GM19328 (cell line): ENCODE data around the gene LNX2.

Experiments
- ATAC-seq: cut with Tn5 transposase; IDR thresholded peaks from one replicate; pipeline ENCODE4 v1.9.1; 2021; ENCODE audit warnings: mild to moderate bottlenecking, moderate library complexity; ENCODE audit not compliant: unreplicated experiment

The LNX2 gene

DNA sequence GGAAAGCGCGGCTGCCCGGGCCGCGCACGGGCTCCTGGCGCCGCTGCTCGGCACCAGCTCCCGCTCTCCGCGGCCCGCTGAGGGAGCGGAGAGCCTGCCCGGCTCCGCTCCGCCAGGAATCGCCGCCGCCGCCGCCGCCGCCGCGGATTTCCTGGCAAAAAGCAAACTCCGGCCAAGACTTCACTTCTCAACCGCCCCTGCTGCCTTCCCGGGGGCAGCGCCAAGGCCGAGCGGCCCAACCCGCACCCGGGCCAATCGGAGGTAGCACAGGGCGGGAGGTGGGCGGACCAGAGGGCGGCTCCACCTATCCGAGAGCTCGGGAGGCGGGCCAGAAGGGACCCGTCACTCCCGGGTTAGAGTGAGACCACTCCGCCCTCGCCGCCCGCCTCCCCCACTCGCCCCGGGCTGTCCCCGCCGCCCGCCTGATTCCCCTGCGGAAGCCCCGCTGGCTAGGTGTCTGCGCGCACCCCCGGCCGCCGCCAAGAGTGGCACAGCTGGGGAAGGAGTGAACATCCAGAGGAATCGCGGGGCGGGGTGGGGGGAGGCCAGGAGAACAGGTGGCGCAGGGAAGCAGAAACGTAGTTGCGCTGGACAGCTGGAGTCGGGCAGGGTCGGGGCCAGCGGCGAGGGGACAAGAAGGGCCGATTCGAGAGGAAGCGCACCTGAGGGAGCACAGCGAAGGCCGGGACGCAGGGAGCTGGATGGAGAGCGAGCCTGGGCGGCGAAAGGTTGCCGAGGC is at the start of gene LNX2:
LNX2 (minus strand) TSS at position 153 of the 739 bp plus-strand sequence. CDS start 38,826 bp downstream, outside the sequence.
- peak; percentile 80 for ATAC-seq

DNA sequence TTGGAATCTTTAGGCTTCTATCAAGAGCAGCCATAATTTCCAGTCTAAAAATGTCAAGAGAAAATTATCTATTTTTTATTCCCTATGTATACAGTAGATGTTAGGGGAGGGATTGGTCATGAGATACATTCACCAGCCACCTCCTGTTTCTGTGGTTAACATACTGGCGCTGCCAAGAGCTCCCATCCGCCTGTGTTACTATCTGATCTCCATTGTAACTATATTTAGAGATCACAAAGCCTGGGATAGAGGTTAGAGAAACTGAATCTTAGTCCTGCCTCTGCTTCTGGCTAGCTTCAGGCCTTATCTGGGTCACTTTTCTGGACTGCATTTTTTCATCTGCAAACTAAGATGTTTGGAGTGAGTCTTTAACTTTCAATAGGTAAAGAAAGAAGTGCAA is 47.6 kb upstream of the LNX2 start:
- no peak for ATAC-seq

DNA sequence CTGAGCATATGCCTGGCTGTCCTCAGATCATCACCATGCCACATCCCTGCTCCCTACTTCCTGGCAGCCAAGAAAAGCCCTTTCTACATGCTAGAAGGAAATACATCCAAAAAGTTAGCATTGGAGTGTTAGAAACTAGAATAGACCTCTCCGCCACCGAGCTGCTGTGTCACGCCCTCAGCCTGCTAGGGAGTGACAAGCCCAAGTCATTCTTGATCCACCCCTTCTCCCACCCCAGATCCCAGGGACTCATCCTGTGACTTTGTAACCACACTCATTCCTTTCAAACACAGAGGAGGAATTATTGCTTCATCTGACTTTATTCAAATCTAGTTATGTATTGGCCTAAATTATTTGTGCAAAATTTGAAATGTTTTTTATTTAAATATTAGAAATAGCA is 46.6 kb upstream of the LNX2 start:
- no peak for ATAC-seq

DNA sequence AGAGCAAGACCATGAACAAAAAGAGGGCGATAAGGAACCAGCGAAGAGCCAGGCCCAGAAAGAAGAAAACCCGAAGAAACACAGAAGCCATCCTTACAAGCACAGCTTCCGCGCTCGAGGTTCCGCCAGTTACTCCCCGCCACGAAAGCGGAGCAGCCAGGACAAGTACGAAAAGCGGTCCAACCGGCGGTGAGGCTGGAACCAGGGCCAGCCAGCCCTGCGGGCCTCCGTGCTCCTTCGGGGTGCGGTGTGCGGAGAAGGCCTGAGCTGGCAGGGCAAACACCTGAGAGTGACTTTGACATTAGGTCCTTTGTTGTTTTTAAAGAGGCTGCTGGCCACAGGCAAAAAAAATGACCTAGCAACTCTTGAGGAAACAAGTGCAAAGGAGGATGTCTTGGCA is 45.4 kb upstream of the LNX2 start:
- no peak for ATAC-seq

DNA sequence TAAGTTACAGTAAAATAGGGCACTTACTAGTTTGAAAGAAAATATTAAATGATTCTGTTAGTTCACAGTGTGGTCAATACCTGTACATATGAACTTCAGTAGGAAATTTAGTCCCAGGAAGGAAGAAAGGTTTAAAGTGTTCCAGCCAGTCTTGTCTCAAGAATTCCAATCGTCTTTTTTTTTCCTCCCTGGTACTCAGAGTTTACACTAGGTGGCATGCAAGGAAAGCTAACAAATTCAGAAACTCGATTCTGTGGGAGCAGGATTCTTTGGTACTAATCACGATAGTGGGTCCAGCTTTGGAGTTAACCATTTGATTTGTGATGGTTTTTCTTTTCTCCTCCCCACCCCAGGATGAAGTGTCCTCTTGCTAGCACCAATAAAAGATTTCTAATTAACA is 45.0 kb upstream of the LNX2 start:
- no peak for ATAC-seq

DNA sequence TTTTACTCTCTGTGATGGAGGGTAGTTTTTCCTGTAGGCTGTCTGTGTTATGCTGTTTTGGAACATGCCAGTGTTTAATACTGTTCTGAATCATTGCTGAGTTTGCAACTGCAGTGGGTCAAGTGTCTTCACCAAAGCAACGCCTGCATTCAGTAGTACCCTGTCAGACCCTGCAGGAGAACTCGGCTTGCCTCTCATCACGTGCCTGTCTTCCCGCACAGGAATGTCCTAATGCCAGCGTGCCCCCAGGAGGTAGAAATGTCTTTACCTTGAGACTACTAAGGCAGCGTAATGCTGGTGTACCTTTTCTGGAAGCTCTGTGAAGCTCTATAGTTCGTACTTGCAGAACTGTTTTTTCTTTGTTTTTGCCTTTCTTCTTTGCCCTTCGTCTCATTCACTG is 43.6 kb upstream of the LNX2 start:
- no peak for ATAC-seq

DNA sequence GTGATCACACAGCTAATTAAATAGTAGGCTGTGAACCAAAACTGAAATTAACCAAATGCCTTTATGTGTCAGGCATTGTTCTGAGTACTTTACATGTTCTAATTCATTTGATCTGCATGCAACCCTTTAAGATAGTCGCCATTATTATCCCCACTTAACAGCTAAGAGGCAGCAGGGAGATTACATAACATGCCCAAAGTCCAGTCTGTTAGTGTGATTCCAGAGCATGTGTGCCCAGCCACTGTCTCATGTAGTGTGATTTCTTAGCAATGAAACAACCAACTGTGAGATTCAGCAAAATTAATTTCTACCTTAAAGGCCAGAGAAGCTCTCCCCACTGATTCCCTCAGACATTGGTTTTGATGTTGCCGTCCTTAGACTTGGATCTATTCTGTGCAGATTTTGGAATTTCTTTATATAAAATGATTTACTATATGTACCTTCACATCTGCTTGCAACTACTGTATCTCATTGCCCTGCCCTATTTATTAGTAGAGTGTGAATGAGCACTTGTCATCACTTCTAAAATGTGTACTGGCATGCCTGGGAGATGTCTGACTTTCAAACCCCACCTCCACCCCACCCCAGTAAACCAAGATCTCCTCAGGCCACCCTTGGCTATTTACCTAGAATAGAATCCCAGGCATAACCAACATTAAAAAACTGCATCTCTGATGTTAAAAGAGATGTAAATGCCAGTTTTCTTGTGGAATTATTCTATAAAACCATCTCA is 42.6 kb upstream of the LNX2 start:
- ATAC-seq = no peak

DNA sequence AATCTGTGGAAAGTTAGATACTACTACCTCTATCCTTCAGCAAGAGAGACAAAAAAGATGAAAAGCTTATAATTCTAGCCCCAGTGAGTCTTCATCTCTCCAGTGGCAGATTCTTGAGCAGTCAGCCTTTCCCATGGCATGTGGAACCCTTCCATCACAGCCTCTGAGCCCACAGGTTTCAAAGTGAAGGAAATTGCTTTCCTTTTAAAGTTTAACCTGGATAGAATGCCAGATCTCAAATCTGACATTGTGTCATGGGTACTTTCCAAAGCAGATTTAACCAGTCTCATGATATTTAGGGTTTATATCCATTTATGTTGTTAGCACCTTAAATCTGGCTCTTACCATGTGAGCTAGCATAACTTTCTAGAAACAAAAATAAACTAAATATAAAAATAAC is 40.7 kb upstream of the LNX2 start:
- no peak for ATAC-seq

DNA sequence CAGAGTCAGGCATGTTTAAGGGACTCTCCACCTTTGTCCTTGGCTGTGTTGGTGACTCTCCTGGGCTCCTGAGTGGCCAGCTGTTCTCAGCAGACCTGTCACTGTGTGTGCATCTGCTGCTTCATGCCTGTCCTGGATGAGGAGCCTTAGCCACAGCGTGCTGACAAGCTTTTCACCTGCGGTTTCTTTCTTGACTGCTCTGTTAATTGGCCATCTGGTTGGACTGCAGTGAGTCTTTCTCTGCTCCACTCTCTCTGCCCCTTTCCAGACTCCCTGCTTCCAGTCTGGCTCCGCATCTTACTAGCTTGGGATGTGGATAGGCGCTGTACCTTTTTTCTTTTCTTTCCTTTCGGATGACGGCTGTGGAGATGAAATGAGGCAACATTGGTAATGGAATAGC is 40.2 kb upstream of the LNX2 start:
- ATAC-seq = no peak

DNA sequence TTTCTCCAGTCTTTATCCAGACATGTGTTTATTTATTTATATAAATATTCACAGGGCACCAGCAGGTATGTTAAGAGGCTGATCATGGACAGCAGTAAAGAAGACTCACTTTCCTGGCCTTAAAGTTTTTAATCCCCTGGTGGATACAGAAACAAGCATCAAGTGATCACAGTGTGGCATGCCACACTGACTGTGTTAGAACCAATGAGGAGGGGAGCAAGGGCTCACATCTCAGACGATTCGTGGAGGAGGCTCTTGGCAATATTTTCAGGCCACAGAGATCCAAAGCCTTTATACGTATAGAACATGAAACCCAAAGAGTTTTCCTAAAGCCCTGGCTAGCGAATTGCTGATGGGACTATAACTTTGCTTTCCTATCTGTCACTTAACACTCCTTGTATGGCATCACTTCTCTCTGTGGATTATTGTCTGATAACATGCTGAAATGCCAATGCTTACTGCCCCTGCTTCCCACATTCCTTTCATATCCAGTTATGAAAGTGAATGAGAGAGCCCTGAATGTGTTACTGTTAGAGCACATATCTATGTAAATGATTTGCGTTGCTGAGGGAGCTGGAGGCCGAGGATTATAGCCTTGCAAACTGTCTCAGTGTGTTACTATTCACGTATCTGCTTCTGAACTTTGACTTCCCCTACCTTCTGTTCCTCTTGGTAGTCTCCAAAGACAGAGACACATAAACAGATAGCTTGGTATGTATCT is 39.0 kb upstream of the LNX2 start:
- no peak for ATAC-seq

DNA sequence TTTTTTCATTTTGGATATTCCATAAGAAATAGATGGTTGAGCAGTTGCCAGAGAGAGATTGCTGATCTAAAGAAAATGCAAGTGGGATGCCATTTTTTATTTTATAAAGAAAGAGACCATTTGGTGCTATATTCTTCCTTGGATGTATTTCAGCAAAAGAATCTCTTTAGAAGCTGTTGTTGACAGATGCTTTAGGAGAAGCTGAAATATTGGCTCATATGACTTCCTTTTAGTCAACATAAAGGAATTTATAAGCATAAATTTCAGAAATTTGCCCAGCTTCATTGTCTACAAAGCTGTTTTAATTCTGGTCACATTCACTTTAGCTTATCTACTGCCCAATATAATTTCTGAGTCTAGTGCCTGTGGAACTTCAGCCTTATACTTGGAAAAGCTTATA is 38.2 kb upstream of the LNX2 start:
- no peak for ATAC-seq

DNA sequence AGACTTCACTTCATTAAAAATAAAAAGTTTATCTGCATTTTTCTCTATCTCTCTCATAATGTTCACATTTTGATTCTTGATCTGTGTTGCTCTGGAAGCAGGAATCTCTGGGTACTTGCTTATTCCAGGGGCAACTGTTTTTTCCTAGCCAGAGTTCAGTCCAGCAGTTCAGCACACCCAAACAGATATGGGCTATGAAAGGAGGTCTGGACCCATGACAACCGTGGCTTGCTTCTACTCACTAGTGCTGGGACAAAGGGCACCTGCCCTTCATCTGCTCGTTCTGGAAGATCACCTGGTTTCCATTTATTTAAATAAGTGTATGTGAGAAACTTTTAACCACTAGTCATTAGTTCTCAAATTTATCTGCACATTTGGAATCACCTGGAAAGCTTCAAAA is 37.4 kb upstream of the LNX2 start:
- ATAC-seq = no peak

DNA sequence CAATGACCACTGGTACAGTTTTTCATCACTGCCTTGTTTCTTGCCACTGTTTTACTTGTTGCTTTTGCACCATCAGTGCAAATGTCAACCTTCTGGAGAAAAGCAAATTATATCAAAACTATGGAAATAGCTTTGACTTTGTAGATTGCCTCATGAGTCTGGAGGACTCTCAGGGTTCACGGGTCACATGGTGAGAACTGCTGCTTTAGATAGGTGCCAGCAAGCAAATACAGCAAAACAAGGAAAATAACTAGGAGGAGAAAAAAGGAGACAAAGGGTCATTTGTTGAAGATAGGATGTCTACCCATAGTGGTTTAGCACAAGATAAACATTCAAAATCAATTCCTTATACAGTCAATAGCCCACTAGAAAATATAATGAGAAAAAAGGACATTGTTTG is 34.5 kb upstream of the LNX2 start:
- no peak for ATAC-seq

DNA sequence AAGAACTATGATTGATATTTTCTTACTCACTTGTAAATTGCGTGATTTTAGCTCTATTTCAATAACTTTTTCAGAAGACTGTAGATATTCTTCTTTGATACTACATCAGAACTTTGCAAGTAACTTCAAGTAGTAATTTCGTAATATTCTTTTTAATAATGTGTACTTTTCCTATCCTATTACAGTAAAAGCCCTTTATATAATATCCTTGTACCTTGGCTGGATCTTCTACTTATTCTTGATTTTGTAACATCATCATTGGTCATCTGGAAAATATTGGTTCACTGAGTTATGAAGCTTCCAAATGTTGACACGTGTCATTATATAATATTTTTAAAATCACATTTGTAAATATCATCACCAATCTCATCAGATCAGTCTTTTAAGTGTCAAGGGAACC is 33.7 kb upstream of the LNX2 start:
- no peak for ATAC-seq

DNA sequence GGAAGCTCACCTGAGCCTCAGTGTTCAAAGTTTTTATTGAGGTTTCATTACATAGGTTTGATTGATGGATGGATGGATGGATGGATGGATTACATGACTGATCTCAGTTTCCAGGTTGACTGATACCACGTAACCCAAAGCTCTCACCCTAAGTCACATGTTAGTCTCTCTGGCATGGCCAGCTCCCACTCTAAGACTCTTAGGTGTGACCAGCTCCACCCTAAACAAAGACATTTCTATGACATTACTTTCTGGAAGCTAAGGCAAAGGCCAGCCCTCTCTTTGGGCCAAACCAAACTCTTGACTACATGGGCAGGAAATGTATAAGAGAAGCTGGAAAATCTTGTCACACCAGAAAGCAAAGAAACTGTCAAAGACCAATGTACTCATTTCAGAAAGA is 30.0 kb upstream of the LNX2 start:
- ATAC-seq = no peak

DNA sequence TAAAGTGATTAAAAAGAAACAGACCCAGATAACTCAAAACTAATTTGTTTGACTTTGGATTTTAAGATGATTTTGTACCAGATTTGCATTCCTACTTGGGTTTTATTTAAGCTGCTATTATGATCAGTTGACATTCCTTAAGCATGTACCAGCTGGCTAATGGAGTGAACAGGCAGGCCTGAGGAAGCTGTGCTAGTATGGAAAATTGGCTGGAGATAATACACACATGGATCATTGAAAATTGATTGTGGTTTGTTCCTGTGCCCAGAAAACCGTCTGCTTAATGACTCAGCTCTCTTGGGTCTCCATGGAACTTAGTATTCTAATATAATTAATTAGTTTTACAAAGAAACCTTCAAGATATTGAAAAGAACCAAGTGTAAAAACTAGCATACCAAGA is 24.0 kb upstream of the LNX2 start:
- no peak for ATAC-seq

DNA sequence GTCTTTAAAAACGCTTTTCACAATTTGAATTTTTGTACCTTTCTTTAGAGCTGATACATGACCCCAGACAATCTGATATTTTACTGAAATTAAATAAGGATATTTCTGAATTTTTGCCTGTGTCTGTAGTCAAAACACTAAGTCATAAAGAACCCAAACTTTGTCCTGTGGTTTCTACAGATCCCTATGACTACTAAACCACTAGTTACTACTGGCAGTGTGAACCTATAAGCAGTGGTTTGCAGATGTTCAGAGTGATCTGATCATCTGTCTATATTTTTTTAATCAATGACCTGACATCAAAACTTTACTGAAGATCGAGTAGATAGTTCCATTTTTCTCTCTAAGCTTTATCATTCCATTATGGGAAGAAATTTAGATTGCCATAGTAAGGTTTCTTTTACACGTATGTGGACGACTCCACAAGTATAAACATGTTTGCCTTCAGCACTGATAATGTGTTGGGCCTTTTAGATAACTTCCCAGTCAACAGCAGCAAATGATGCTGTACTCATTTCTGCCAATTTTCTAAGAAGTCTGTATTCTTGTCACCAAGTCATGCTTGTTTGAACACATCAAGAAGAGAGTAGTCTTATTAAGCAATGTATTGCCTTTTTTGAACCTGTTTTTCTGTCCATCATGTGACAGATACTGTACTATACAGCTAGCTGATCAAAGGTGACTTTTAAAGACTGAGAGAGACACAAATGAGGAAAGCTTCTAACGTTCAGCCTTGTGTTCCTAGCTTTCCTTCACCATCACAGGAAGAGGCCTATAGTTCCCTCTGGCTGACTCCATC is 23.2 kb upstream of the LNX2 start:
- ATAC-seq = no peak

DNA sequence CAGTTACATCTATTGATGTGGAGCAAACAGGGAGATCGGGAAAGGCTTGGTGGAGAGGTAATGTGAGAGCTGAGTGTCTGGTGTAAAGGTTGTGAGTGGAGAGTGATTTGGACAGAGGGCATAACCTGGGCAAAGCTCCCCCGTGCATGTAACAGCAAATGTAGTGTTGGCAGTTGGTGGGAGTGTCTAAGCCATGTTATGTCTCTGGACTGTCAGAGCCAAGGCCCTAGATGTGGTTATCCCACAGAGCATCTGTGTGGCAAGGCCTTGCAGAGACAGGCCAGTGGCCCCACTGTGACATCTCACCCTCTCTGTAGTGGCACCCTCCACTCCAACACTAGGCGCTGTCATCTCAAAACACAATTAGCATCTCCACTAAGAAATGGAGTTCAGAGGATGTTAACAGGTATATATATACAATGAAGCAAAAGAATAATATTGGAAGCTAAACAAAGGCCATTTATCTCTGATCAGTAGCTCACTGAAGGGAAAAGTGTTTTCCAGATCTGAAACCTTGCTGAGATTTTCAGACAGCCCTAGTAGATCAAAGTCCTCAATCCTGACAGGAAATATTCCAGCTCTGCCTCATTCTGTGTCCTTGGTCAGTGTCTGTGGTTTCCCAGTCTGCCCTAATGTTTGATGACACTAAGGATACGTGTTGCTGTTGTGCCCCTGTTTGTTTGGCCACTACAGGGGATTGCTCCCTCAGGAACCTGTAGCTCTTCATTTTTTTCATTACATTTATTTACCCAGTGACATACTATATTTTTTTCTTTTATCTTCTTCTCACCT is 21.6 kb upstream of the LNX2 start:
- ATAC-seq = no peak

DNA sequence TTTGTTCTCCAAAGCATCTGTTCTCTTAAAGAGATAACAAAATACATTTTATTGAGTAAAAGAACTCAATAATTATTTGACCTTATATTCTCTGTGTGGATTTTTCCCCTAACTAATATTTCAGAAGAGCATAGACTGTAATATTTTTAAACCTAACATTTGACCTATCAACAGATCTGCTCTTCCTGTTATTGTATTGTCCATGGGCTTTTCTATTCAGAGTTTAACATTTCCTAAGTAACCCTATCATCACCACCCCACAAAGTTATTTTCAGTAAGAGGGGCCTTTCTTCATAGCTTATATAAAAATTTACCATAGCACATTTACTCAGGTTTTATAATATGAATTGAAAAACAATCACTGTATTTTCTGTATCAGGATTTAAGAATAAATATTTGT is 18.9 kb upstream of the LNX2 start:
- no peak for ATAC-seq

DNA sequence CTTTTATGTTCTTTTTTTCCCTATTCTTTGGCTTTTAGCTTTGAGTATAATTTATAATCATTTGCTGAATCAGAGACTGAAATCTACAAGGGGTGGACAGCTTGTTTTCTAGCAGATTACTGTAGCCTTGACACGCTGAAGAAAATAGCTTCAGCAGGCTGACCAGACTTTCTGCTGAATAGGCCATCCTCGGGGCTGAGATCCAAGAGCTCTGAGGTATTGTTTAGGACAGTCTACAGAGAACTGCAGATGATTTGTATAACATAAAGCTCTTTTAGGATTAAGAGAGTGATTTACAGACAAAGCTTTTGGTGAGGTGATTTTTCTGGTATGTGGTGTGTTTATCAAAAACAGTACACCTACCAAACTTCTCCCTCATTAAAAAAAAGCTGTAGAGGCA is 18.2 kb upstream of the LNX2 start:
- no peak for ATAC-seq
